ENCODE data around the gene GOLT1A. TPM values are rescaled to one million over a fixed set of nuclear protein-coding genes. Genes with fewer than 3 reads are reported as not detected.
"Not testable (repeated sequence)": the region's sequence is repeated elsewhere in the genome, so short reads cannot be mapped to it uniquely, and the experiment has no call there.

The GOLT1A gene
- total RNA-seq, 2 experiments from 2014 or later = not detected

DNA sequence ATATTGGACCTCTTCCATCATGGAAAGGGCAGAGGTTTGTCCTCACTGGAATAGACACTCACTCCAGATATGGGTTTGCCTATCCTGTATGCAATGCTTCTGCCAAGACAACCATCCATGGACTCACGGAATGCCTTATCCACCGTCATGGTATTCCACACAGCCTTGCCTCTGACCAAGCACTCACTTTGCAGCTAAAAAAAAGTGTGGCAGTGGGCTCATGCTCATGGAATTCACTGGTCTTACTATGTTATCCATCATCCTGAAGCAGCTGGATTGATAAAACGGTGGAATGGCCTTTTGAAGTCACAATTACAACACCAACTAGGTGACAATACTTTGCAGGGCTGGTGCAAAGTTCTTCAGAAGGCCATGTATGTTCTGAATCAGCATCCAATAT lies 25.6 kb upstream of the GOLT1A start:
- H3K36me3 Mint-ChIP-seq (ENCODE audit: low read depth); H3K9me3 Mint-ChIP-seq; H3K4me1 Mint-ChIP-seq; DNase-seq; CTCF ChIA-PET; POLR2A ChIA-PET; H3K4me3 Mint-ChIP-seq; H3K27ac Mint-ChIP-seq; H3K27me3 Mint-ChIP-seq: not testable (repeated sequence)

DNA sequence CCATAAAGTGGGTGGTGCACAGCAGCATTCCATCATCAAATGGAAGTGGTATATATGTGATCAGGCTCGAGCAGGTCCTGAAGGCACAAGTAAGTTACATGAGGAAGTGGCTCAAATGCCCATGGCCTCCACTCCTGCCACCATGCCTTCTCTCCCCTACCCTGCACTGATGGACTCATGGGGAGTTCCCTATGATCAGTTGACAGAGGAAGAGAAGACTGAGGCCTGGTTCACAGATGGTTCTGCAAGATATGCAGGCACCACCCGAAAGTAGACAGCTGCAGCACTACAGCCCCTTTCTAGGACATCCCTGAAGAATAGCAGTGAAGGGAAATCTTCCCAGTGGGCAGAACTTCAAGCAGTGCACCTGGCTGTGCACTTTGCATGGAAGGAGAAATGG lies 24.7 kb upstream of the GOLT1A start:
- H3K27ac Mint-ChIP-seq; H3K4me1 Mint-ChIP-seq; H3K27me3 Mint-ChIP-seq; CTCF ChIA-PET; H3K9me3 Mint-ChIP-seq; DNase-seq; H3K36me3 Mint-ChIP-seq (ENCODE audit: low read depth); H3K4me3 Mint-ChIP-seq; POLR2A ChIA-PET: not testable (repeated sequence)

DNA sequence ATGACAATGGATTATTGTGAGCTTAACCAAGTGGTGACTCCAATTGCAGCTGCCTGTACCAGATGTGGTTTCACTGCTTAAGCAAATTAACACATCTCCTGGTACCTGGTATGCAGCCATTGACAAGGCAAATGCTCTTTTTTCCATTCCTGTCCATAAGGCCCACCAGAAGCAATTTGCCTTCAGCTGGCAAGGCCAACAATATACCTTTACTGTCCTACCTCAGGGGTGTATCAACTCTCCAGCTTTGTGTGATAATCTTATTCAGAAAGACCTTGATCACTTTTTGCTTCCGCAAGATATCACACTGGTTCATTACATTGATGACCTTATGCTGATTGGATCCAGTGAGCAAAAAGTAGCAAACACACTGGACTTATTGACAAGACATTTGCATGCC lies 23.7 kb upstream of the GOLT1A start:
- POLR2A ChIA-PET = interaction anchor here (0.6 kb wide), 1 partner anchor 62 kb away, joined by 3 read pairs; no protein-coding TSS in a partner anchor
- CTCF ChIA-PET; DNase-seq; H3K4me3 Mint-ChIP-seq; H3K4me1 Mint-ChIP-seq; H3K36me3 Mint-ChIP-seq (ENCODE audit: low read depth); H3K27me3 Mint-ChIP-seq; H3K9me3 Mint-ChIP-seq; H3K27ac Mint-ChIP-seq: not testable (repeated sequence)

DNA sequence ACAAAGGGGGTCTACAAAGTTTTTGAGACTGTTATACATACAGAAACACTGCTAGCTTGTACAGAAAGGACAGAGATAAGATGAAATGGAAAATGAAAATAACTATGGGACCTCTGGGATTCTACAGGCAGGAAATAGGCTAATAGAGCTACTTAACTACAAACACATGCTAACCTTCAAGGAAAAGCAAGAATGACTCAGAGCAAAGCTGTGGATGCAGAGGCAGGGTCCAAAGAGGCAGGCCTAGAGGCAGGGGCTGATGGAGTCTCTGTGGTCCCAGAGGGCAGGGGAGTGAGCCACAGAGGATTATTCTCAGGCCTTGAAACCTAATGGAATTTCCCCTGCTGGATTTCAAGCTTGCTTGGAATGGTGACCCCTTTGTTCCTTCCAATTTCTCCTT lies 18.7 kb upstream of the GOLT1A start:
- DNase-seq = no peak
- POLR2A ChIA-PET = no interaction called here
- no peaks in the 10 kb centered on the region for H3K36me3 Mint-ChIP-seq (ENCODE audit: low read depth)
- H3K27me3 Mint-ChIP-seq = peaks cover 10% of the 10 kb centered on the region
- H3K4me3 Mint-ChIP-seq = no peak overlapping the region
- no peak overlapping the region for H3K27ac Mint-ChIP-seq
- CTCF ChIA-PET = interaction anchor here (0.7 kb wide), 1 partner anchor 127 kb away, joined by 4 read pairs; the partner anchor contains the start of gene PLEKHA6
- no peaks in the 10 kb centered on the region for H3K4me1 Mint-ChIP-seq
- H3K9me3 Mint-ChIP-seq = no peaks in the 10 kb centered on the region

DNA sequence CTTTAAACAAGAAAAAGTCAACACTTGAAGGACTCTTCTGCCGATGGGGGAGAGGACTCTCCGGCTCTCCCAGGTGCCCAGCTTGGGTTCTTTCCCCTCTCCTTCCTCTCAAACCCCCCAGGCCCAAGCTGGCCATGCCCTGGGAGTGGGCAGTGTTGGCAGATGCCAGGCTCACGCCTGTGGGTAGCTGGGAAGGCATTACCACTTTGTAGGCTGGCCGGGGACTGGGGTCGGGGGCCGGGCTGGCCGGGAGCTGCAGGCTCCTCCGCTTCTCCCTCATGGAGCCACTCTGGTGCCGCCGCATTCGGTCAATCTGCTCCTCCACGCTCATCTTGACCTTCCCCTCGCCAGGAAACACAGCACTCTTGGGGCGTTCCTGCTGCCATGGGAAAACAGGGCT lies 16.4 kb upstream of the GOLT1A start:
- Mint-ChIP-seq H3K27me3 (peaks cover 3% of the 10 kb centered on the region), H3K9me3 (no peaks in the 10 kb centered on the region), H3K4me1 (no peaks in the 10 kb centered on the region), H3K4me3 (no peak overlapping the region), H3K27ac (no peak overlapping the region), H3K36me3 (ENCODE audit: low read depth) (no peaks in the 10 kb centered on the region)
- ChIA-PET CTCF (no interaction called here), POLR2A (no interaction called here)
- DNase-seq = no peak

DNA sequence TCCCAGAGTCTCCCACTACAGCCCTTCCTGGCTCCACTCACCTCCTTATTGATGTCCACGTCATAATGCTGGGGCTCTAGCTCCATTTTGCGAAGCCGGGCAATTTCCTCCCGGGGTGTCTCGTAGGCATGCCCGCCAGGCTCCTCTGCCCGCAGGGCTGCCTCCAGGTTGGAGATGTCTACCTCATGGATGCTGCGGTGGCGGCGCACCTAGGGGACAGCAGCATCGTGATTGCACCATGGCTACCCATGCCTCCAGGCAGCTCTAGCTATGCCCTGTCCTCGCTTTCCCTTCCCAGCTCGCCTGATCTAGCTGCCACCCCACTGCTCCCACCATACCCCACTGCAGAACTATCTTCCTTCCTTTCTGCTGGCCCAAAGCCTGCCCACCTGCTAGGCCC lies 15.1 kb upstream of the GOLT1A start:
- Mint-ChIP-seq H3K4me3 (no peak overlapping the region), H3K27ac (no peak overlapping the region), H3K4me1 (no peaks in the 10 kb centered on the region)

DNA sequence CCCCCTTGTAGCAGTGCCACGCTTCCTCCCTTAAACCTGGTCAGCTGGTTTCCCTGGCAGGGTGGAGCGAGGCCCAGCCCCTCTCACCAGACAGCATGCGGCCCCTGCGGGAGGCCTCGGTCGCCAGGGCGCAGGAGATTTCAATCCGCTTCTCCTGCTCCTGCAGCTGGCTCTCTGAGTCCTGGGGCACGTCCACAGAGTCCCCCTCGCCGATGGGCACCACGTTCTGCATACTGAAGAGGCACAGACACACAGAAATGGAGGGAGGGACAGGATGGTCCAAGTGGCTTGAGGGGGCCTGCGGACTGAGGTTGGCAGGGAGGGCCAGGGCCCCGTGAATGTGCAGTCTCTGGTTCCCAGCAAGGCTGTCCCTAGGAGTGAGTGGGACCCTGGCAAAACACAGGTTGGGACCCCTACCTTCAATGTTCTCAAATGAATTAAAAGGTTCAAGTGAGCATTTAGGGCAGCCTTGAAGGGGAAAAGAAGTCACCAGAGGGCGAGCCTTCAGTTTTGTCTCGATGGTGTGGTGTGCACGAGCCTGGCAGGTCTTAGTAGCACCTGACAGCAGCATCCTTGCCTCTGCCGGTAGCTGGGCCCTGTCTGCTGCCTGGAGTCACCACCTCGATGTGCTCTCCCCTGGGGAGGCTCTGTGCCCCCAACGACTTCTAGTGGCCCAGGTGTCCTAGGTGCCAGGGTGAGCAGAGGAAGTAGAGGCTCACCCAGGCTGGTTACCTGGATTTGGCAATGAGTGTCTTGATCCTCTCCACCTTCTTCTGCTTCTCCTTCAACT lies 14.4 kb upstream of the GOLT1A start:
- Mint-ChIP-seq H3K9me3 (no peaks in the 10 kb centered on the region), H3K27me3 (peaks cover 3% of the 10 kb centered on the region), H3K27ac (no peak overlapping the region), H3K4me1 (no peaks in the 10 kb centered on the region), H3K36me3 (ENCODE audit: low read depth) (no peaks in the 10 kb centered on the region), H3K4me3 (no peak overlapping the region)
- DNase-seq = no peak
- POLR2A ChIA-PET = no interaction called here
- CTCF ChIA-PET = interaction anchor here (1.0 to 1.3 kb wide), 3 partner anchors 21 to 135 kb away, joined by 3 to 4 read pairs (median 3); no protein-coding TSS in a partner anchor

More for the DNA sequence above, 15.1 kb upstream of the GOLT1A start:
- Mint-ChIP-seq H3K9me3 (no peaks in the 10 kb centered on the region), H3K36me3 (ENCODE audit: low read depth) (no peaks in the 10 kb centered on the region), H3K27me3 (peaks cover 3% of the 10 kb centered on the region)
- DNase-seq = no peak
- ChIA-PET CTCF (interaction anchor here (1.0 to 1.3 kb wide), 3 partner anchors 22 to 135 kb away, joined by 3 to 4 read pairs (median 3); no protein-coding TSS in a partner anchor), POLR2A (no interaction called here)

DNA sequence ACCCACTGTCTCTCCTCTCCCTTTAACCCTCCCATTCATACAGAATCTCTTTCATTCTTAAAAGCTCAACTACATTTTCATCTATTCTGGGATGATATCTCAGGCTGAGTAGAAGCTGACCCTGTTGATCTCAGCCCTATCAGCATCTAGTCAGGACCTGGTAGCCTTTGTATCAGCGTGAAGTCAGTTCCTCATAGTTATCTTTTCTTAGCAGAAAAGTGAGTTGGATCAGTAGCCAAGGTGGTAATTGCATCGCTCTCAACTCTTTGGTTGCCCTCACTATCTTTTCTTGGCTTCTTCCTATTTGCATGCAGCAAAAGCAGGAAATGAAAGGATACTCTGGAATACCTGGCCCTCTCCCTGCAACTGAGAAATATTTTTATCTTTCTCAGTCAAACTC lies 13.6 kb upstream of the GOLT1A start:
- CTCF ChIA-PET = no interaction called here
- DNase-seq = no peak
- H3K4me1 Mint-ChIP-seq = no peaks in the 10 kb centered on the region
- H3K27ac Mint-ChIP-seq = no peak overlapping the region
- H3K4me3 Mint-ChIP-seq = no peak overlapping the region
- POLR2A ChIA-PET = no interaction called here
- H3K27me3 Mint-ChIP-seq = peaks cover 3% of the 10 kb centered on the region
- H3K36me3 Mint-ChIP-seq (ENCODE audit: low read depth) = no peaks in the 10 kb centered on the region
- H3K9me3 Mint-ChIP-seq = no peaks in the 10 kb centered on the region

DNA sequence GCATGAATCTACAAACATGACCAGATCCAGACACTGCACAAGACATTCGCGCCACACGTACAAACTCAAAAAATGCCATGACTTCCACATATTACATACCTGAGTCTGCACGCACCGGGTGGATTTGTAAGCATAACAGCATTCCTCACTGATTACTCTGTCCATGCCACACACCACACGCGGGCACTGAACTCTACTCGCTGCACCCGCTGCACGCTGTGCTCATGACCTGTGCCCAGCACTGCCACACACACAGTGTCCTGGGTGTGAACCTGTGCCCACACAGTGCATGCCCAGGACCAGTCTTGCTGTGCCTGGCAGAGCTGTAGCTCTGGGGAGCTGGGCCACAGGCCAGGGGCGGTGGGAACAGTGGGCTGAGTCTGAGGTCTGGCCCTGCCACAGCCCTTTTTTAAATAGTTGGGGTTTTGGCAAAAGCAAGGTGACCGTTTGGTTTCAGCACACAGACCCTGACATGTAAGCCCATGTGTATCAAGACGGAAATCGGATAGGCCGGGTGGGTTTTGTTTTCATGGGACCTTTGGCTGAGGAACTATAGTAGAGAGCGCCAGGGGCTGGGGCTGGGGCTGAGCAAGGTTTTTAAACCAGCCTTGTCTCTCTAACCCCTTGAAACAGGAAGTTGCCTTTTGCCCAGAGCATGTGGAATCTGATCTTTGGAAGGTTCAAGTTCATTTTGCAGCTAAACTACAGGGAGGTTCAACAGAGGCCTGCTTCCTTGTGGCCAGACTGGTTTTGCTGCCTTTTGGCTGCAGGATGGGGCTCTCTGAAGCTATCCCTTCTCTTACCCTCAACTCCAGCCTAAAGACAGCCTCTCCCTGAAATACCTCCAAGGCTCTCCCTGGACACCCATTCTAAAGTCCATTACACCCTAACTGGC lies 12.3 kb upstream of the GOLT1A start:
- ChIA-PET POLR2A (no interaction called here), CTCF (no interaction called here)
- no peaks in the 10 kb centered on the region for H3K36me3 Mint-ChIP-seq (ENCODE audit: low read depth)
- H3K27me3 Mint-ChIP-seq = no peaks in the 10 kb centered on the region
- no peak overlapping the region for H3K4me3 Mint-ChIP-seq
- no peak for DNase-seq
- H3K9me3 Mint-ChIP-seq = no peaks in the 10 kb centered on the region
- no peak overlapping the region for H3K27ac Mint-ChIP-seq
- H3K4me1 Mint-ChIP-seq = no peaks in the 10 kb centered on the region

DNA sequence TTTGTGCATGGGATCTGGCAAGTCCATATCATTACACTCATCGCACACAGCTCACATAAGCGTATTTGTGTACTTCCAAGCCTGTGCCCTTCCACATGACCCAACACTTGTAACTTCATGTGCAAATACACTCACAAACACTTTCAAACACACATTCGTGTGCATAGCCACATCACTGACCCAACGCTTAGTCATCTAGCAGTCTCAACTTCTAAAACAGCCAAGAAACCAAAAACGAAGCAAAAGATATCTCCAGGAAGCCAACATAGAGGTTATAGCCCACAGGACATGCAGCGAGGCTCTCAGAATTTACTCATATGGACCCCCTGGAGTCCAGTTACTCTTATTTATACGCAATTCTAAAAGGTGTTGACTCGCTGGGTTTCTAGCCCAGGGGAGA lies 10.9 kb upstream of the GOLT1A start:
- no peak for DNase-seq
- H3K4me3 Mint-ChIP-seq = no peak overlapping the region
- ChIA-PET CTCF (no interaction called here), POLR2A (no interaction called here)
- H3K9me3 Mint-ChIP-seq = no peaks in the 10 kb centered on the region
- no peaks in the 10 kb centered on the region for H3K27me3 Mint-ChIP-seq
- no peak overlapping the region for H3K27ac Mint-ChIP-seq
- H3K4me1 Mint-ChIP-seq = no peaks in the 10 kb centered on the region
- H3K36me3 Mint-ChIP-seq (ENCODE audit: low read depth) = no peaks in the 10 kb centered on the region

DNA sequence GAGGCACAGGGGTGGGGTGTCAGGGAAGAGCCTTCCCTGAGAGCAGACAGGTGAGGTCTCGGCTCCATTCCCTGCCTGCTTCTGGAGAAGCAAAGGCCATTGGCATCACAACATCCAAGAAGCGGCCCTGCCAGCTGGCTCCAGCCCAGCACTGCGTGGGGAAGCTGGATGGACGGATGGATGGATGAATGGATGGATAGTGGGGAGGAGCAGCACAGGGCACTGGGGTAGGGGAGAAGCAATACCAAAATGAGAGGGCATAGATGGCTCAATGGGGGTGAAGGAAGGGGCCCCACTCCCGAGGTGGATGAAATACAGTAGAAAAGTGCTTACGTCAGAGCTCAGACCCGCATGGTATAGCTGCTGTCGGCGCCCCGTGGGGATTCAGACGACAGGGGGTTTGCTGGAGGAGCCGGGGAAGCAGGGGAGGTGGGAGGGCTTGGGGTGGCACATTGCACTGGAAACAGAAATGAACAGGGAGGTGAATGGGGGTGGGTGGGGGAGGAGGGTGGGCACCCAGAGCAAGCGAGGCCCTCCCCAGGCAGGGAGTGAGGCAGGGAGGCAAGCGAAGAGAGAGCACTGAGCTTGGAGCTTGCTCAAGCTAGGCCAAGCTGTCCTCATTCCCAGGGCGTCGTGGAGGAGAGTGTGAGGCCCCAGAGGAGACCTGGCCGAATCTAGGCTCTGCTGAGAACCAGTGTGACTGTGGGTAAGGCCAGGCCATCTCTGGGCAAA lies 9.5 kb upstream of the GOLT1A start:
- no peaks in the 10 kb centered on the region for H3K4me1 Mint-ChIP-seq
- H3K36me3 Mint-ChIP-seq (ENCODE audit: low read depth) = no peaks in the 10 kb centered on the region
- DNase-seq = no peak
- H3K27ac Mint-ChIP-seq = no peak overlapping the region
- H3K27me3 Mint-ChIP-seq = no peaks in the 10 kb centered on the region
- no peaks in the 10 kb centered on the region for H3K9me3 Mint-ChIP-seq
- ChIA-PET CTCF (no interaction called here), POLR2A (no interaction called here)
- no peak overlapping the region for H3K4me3 Mint-ChIP-seq

DNA sequence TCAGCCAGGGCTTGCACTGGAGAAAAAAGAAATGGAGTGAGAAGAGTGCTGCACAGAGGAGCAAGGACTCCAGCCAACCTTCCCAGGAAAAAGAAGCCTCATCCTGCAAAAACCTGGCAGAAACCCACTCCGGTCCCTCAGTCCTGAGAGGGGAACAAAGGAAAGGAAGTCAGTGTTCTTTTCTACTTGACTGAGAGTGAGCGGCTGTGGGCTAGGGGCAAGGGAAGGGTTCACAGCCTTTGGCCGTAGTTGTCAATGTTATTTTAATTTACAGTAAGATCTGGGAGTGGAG lies 8.9 kb upstream of the GOLT1A start:
- Mint-ChIP-seq H3K4me1 (no peaks in the 10 kb centered on the region), H3K9me3 (no peaks in the 10 kb centered on the region), H3K27me3 (no peaks in the 10 kb centered on the region), H3K4me3 (no peak overlapping the region), H3K27ac (no peak overlapping the region), H3K36me3 (ENCODE audit: low read depth) (no peaks in the 10 kb centered on the region)
- CTCF ChIA-PET = no interaction called here
- no peak for DNase-seq
- POLR2A ChIA-PET = no interaction called here

DNA sequence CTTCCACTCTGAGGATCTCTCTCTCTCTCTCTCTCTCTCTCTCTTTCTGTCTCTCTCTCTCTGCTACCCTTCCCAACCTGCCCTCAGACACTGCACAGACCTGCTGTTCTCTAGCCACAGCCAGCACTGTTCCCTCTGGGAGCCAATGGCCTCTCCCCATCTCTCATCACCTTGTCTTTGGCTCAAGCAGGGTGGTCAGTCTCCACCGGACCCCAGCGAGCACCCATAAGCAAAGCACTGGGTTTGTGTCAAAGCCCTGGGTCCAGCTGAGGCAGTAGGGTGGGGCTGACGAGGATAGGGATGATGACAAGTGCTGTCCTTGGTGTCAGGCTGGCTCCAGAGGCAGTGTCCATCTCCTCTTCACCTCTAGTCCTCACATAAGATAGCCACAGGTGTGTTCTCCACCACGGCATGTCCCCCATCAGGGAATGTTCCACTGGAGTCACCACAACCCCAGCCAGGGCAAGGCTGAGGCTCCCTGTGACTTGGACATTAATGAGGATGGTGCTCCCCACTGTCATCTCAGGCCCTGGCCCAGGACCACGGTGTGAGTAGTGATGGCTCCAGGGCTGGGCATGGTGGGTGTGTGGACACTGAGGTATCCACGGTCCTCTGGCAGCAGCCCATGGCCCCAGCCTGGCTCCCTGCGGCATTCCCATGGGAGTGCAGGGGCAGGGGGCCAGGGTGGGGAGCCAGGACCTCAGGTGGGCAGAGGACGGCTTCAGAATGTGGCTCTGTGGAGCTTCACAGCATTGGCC lies 8.4 kb upstream of the GOLT1A start:
- no peaks in the 10 kb centered on the region for H3K4me1 Mint-ChIP-seq
- no peak for DNase-seq
- ChIA-PET CTCF (no interaction called here), POLR2A (no interaction called here)
- H3K4me3 Mint-ChIP-seq = no peak overlapping the region
- no peaks in the 10 kb centered on the region for H3K36me3 Mint-ChIP-seq (ENCODE audit: low read depth)
- H3K27ac Mint-ChIP-seq = no peak overlapping the region
- H3K27me3 Mint-ChIP-seq = no peaks in the 10 kb centered on the region
- no peaks in the 10 kb centered on the region for H3K9me3 Mint-ChIP-seq
